ENCODE results near the gene ARHGEF7.

ARHGEF7 gene

DNA sequence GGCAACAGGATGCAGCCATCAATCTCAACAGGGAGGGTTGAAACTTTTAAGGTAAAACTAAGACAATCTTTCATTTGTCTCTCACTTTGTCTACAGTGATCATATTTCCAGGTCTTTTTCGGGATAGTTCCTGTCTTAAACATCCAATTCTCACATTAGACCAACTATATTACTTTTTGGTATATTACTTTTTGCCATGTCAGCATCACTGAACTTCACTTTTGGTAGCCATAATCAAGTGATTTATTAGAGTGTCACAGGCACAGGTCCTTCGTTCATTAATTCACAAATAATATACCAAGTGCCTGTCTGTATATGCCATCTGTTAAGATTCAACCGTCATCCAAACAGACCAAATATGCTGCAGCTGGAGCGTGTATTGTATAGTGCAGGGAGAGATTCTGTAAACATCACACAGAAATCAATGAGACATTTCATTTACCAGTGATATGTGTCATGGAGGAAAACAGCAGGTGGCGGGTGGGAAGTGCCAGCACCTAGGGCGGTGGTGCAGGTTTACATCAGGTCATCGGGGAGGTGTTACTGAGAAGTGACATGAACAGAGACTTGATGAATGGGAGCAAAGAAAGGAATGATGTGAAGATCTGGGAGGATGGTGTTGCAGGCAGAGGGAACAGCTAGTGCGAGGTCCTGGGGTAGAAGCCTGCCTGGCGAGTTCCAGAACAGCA, 24.9 kb downstream of the ARHGEF7 start:
- Mint-ChIP-seq H3K36me3 (ENCODE audit: low read depth) (no peaks in the 10 kb centered on the region), H3K27ac (no peak overlapping the region), H3K4me3 (no peak overlapping the region), H3K4me1 (no peaks in the 10 kb centered on the region), H3K27me3 (peaks cover 29% of the 10 kb centered on the region), H3K9me3 (no peaks in the 10 kb centered on the region)
- ATAC-seq (no peak), DNase-seq (no peak)

DNA sequence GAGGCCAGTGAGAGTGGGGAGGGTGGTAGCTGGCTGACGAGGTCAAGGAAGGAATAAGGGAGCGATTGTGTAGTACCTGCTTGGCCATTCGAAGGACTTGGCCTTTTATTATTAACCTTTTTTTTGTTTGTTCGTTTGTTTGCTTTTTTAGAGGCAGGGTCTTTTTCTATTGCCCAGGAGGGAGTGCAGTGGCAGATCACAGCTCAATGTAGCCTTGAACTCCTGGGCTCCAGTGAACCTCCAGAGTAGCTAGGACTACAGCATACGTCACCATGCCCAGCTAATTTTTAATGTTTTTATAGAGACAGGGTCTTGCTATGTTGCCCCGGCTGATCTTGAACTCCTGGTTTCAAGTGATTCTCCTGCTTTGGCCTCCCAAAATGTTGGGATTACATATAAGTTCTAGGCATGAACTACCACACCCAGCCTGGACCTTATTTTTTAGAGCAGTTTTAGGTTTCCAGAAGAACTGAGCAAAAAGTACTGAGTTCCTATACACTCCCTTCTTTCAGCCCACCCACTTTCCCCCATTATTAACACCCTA, 25.5 kb downstream of the ARHGEF7 start:
- Mint-ChIP-seq H3K4me1 (no peaks in the 10 kb centered on the region), H3K36me3 (ENCODE audit: low read depth) (no peaks in the 10 kb centered on the region), H3K4me3 (no peak overlapping the region), H3K9me3 (no peaks in the 10 kb centered on the region), H3K27ac (no peak overlapping the region), H3K27me3 (peaks cover 27% of the 10 kb centered on the region)
- ATAC-seq (no peak), DNase-seq (no peak)

- ATAC-seq (no peak), DNase-seq (no peak)
- Mint-ChIP-seq H3K9me3 (no peaks in the 10 kb centered on the region), H3K4me3 (no peak overlapping the region), H3K36me3 (ENCODE audit: low read depth) (no peaks in the 10 kb centered on the region), H3K4me1 (no peaks in the 10 kb centered on the region), H3K27me3 (peaks cover 26% of the 10 kb centered on the region), H3K27ac (no peak overlapping the region)
Measured at GRCh38 chr13:111142472-111142871, 27.4 kb downstream of the ARHGEF7 start.

- DNase-seq (no peak), ATAC-seq (no peak)
- Mint-ChIP-seq H3K27ac (no peak overlapping the region), H3K36me3 (ENCODE audit: low read depth) (no peaks in the 10 kb centered on the region), H3K9me3 (no peaks in the 10 kb centered on the region), H3K4me1 (no peaks in the 10 kb centered on the region), H3K27me3 (peaks cover 24% of the 10 kb centered on the region), H3K4me3 (no peak overlapping the region)
Measured at GRCh38 chr13:111143865-111144540, 28.9 kb downstream of the ARHGEF7 start.

DNA sequence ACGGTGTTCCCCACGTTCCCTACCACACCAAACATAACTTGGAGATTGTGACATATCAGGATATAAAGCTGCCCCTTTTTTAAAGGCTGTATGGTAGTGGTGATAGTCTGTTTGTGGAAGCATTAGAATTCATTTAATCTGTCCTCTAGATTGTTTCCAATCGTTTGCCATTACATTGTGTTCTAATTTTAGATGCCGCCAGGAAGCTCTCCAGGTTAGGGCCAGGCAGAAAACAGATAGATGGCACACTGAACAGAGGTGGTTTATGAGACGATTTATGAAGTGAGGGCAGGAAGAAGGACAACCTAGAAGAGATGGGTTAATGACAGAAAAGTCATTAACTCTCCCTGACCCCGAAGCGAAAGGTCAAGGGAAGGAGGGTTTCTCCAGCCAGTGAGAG, 30.0 kb downstream of the ARHGEF7 start:
- no peaks in the 10 kb centered on the region for H3K9me3 Mint-ChIP-seq
- H3K27ac Mint-ChIP-seq: no peak overlapping the region
- H3K4me1 Mint-ChIP-seq: no peaks in the 10 kb centered on the region
- peaks cover 21% of the 10 kb centered on the region for H3K27me3 Mint-ChIP-seq
- no peaks in the 10 kb centered on the region for H3K36me3 Mint-ChIP-seq (ENCODE audit: low read depth)
- no peak for ATAC-seq
- H3K4me3 Mint-ChIP-seq: no peak overlapping the region
- DNase-seq: no peak

- Mint-ChIP-seq H3K36me3 (ENCODE audit: low read depth) (no peaks in the 10 kb centered on the region), H3K9me3 (no peaks in the 10 kb centered on the region), H3K27ac (no peak overlapping the region), H3K27me3 (peaks cover 17% of the 10 kb centered on the region), H3K4me1 (no peaks in the 10 kb centered on the region), H3K4me3 (no peak overlapping the region)
- DNase-seq (no peak), ATAC-seq (no peak)
Measured at GRCh38 chr13:111145506-111145905, 30.4 kb downstream of the ARHGEF7 start.

DNA sequence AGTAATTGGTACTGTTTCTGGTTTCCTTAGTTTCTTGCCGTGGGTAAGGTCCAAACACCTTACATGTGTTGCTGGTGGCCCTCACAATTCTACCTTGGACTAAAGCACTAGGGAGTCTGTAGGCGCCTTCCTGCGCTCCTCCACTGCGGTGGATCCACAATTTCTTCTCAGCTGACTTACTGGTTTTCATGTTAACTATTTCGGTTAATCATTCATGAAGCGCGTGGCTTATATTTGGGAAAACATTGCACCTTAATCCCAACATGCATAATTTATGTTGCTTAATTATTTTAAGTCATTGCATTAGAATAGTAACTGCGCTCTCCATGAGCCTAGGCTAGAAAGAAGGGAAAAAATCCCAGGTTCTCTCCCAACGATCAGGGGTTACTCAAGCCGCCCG, 37.7 kb downstream of the ARHGEF7 start:
- DNase-seq: no peak
- no peaks in the 10 kb centered on the region for H3K9me3 Mint-ChIP-seq
- peak overlapping the region; percentile 88 for H3K4me3 Mint-ChIP-seq

GRCh38 chr13:111153279-111153976, 38.3 kb downstream of the ARHGEF7 start:
- Mint-ChIP-seq H3K4me3 (peak overlapping the region; percentile 88), H3K27me3 (no peaks in the 10 kb centered on the region), H3K27ac (peak overlapping the region; percentile 88), H3K36me3 (ENCODE audit: low read depth) (peaks cover 4% of the 10 kb centered on the region), H3K9me3 (no peaks in the 10 kb centered on the region), H3K4me1 (peaks cover 40% of the 10 kb centered on the region)
- peak; percentile 97 for DNase-seq
- ATAC-seq: peak; percentile 94

More for the DNA sequence above, 37.7 kb downstream of the ARHGEF7 start:
- Mint-ChIP-seq H3K27ac (peak overlapping the region; percentile 88), H3K27me3 (peaks cover 2% of the 10 kb centered on the region), H3K36me3 (ENCODE audit: low read depth) (peaks cover 2% of the 10 kb centered on the region), H3K4me1 (peaks cover 38% of the 10 kb centered on the region)
- no peak for ATAC-seq

DNA sequence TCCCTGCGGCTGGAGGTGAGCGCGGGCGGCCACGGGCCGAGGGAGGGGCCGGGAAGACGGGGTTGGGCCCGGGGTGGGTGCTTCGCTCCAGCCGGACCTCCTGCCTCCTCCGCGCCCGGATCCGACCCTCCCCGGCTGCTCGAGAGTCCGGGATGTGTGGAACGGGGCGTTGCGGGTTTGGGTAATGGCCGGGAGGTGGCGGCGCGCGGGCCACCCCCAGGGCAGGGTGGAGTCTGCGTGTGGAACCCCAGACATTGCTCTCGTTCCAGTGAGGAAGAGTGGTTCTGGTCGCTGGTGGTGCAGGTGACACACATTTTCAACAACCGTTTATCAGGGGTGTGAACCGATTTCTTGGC, 38.8 kb downstream of the ARHGEF7 start:
- Mint-ChIP-seq H3K4me3 (peak overlapping the region; percentile 88), H3K9me3 (no peaks in the 10 kb centered on the region), H3K36me3 (ENCODE audit: low read depth) (peaks cover 7% of the 10 kb centered on the region), H3K27ac (peak overlapping the region; percentile 87), H3K4me1 (peaks cover 42% of the 10 kb centered on the region), H3K27me3 (no peaks in the 10 kb centered on the region)
- DNase-seq (peak; percentile 70), ATAC-seq (peak; percentile 56)

GRCh38 chr13:111156421-111156820, 41.3 kb downstream of the ARHGEF7 start:
- no peak for ATAC-seq
- no peak overlapping the region for H3K4me3 Mint-ChIP-seq
- H3K4me1 Mint-ChIP-seq: peaks cover 58% of the 10 kb centered on the region
- H3K27me3 Mint-ChIP-seq: no peaks in the 10 kb centered on the region
- peaks cover 32% of the 10 kb centered on the region for H3K36me3 Mint-ChIP-seq (ENCODE audit: low read depth)
- no peak for DNase-seq
- H3K27ac Mint-ChIP-seq: no peak overlapping the region
- H3K9me3 Mint-ChIP-seq: peaks cover 13% of the 10 kb centered on the region

GRCh38 chr13:111158136-111158805, 43.2 kb downstream of the ARHGEF7 start:
- DNase-seq (no peak), ATAC-seq (no peak)
- Mint-ChIP-seq H3K4me1 (peaks cover 64% of the 10 kb centered on the region), H3K27me3 (no peaks in the 10 kb centered on the region), H3K36me3 (ENCODE audit: low read depth) (peaks cover 44% of the 10 kb centered on the region), H3K27ac (no peak overlapping the region), H3K4me3 (no peak overlapping the region), H3K9me3 (peaks cover 13% of the 10 kb centered on the region)

GRCh38 chr13:111159362-111160320, 44.5 kb downstream of the ARHGEF7 start:
- Mint-ChIP-seq H3K4me3 (no peak overlapping the region), H3K4me1 (peaks cover 59% of the 10 kb centered on the region), H3K27ac (no peak overlapping the region), H3K36me3 (ENCODE audit: low read depth) (peaks cover 47% of the 10 kb centered on the region), H3K27me3 (no peaks in the 10 kb centered on the region), H3K9me3 (peaks cover 13% of the 10 kb centered on the region)
- no peak for ATAC-seq
- DNase-seq: no peak

DNA sequence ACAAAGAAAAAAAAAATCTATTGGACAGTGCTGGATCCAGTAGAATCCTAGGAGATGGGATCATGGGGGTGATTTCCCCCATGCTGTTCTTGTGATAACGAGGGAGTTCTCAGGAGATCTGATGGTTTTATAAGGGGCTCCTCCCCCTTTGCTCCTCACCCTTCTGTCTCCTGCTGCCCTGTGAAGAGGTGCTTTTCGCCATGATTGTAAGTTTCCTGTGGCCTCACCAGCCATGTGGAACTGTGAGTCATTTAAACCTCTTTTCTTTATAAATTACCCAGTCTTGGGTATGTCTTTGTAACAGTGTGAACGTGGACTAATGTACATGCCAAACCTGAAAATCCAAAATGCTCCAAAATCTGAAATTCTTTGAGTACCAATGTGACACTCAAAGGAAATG, 45.5 kb downstream of the ARHGEF7 start:
- ATAC-seq (no peak), DNase-seq (no peak)
- Mint-ChIP-seq H3K4me1 (peaks cover 59% of the 10 kb centered on the region), H3K9me3 (peaks cover 13% of the 10 kb centered on the region), H3K4me3 (no peak overlapping the region), H3K27me3 (no peaks in the 10 kb centered on the region), H3K36me3 (ENCODE audit: low read depth) (peaks cover 51% of the 10 kb centered on the region), H3K27ac (no peak overlapping the region)
